ENCODE data around the gene SUCO. TPM values are rescaled to one million over a fixed set of nuclear protein-coding genes. Genes with fewer than 3 reads are reported as not detected.
"Not testable (repeated sequence)": the region's sequence is repeated elsewhere in the genome, so short reads cannot be mapped to it uniquely, and the experiment has no call there.

SUCO gene
- total RNA-seq, 1 experiment from 2014 or later: 15.0 TPM

GRCh38 chr1:172616636-172617035 is 83.7 kb downstream of the SUCO start:
- DNase-seq (ENCODE audit: low read depth, low spot score): no peak
- in situ Hi-C loops (cut with HindIII; ENCODE audit: low pct_unique_long_range_greater_than_20kb, low sequenced_read_pairs): no loop called here

- DNase-seq (ENCODE audit: low read depth, low spot score); in situ Hi-C loops (cut with HindIII; ENCODE audit: low pct_unique_long_range_greater_than_20kb, low sequenced_read_pairs): not testable (repeated sequence)
These were observed 87.7 kb downstream of the SUCO start for GRCh38 chr1:172620603-172621002.

DNA sequence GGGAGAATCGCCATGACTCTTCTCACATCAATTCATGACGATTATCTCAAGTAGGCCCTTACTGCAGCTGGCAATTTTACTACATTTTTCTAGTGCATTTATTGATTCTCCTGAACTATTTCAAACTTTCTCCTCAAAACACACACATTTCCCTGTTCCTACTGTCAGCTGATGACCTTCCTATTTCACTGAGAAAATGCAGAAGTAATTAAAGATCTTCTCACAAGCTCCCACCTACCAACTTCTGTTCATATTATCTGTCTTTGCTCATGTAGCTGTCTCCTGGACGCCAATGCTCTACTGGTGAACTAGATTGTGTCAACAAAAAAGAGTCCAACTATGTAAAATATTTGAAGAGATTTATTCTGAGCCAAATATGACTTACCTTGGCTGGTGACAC is 89.6 kb downstream of the SUCO start:
- in situ Hi-C loops (cut with HindIII; ENCODE audit: low pct_unique_long_range_greater_than_20kb, low sequenced_read_pairs): no loop called here
- DNase-seq (ENCODE audit: low read depth, low spot score): no peak

- DNase-seq (ENCODE audit: low read depth, low spot score): no peak
- in situ Hi-C loops (cut with HindIII; ENCODE audit: low pct_unique_long_range_greater_than_20kb, low sequenced_read_pairs): no loop called here
These were observed 90.8 kb downstream of the SUCO start for GRCh38 chr1:172623748-172624147.

DNA sequence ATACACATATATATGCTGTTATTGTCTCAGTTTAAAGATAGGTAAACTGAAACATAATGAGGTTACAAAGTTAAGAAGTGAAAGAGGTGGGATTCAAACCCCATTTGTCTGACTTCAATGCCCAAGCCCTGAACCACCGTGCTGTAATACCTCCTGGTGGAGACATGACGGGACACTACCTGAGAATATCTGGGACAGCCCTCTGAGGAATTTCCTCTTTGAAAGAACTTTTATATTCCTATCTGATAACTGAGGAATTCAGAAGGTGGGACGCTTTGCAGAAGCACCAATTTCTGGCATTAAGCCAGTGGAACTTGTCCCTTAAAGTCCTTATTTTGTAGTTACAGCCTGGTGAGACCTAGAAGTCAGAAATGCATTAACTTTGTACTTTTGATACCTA is 93.9 kb downstream of the SUCO start:
- DNase-seq (ENCODE audit: low read depth, low spot score): no peak
- in situ Hi-C loops (cut with HindIII; ENCODE audit: low pct_unique_long_range_greater_than_20kb, low sequenced_read_pairs): no loop called here

DNA sequence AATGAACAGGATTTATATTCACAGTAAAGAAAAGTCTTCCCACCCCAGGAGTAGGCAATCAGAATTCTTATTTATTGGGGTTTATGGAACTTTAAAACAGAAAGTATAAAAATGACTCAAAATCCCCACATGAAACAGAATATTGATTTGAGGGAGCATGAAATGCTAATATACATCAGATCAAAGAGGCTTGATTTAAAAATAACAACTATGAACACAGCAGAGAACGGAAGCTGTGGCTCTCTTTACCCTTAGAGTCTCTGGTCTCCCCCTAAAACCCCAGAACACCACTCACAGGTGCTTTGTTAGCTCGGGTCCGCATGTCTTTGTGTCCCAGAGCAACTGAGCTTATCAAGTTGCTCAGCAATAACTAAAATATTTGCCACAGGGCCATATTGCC is 94.8 kb downstream of the SUCO start:
- no peak for DNase-seq (ENCODE audit: low read depth, low spot score)
- in situ Hi-C loops (cut with HindIII; ENCODE audit: low pct_unique_long_range_greater_than_20kb, low sequenced_read_pairs): no loop called here

GRCh38 chr1:172628401-172628800 is 95.5 kb downstream of the SUCO start:
- in situ Hi-C loops (cut with HindIII; ENCODE audit: low pct_unique_long_range_greater_than_20kb, low sequenced_read_pairs): no loop called here
- DNase-seq (ENCODE audit: low read depth, low spot score): no peak

DNA sequence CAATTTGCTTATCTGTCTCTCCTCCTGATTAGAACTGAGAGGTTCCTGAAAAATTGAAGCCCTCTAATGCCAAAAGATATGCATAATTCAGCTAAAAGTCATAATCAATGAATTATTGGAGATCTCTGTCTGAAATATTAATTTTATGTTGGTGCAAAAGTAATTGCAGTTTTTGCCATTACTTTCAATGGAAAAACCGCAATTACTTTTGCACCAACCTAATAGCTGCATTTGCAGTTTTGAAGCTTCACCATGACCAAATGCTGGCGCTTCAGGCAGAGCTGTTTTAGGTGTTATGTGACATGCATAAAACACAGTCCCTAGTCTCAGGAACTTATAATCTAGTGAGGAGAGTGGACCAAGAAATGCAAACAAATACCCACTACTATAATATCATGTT is 96.2 kb downstream of the SUCO start:
- in situ Hi-C loops (cut with HindIII; ENCODE audit: low pct_unique_long_range_greater_than_20kb, low sequenced_read_pairs): no loop called here

GRCh38 chr1:172629638-172630037 is 96.7 kb downstream of the SUCO start:
- in situ Hi-C loops (cut with HindIII; ENCODE audit: low pct_unique_long_range_greater_than_20kb, low sequenced_read_pairs): no loop called here
- no peak for DNase-seq (ENCODE audit: low read depth, low spot score)

More for the DNA sequence above, 96.2 kb downstream of the SUCO start:
- no peak for DNase-seq (ENCODE audit: low read depth, low spot score)

GRCh38 chr1:172630056-172630818 is 97.3 kb downstream of the SUCO start:
- in situ Hi-C loops (cut with HindIII; ENCODE audit: low pct_unique_long_range_greater_than_20kb, low sequenced_read_pairs): no loop called here

DNA sequence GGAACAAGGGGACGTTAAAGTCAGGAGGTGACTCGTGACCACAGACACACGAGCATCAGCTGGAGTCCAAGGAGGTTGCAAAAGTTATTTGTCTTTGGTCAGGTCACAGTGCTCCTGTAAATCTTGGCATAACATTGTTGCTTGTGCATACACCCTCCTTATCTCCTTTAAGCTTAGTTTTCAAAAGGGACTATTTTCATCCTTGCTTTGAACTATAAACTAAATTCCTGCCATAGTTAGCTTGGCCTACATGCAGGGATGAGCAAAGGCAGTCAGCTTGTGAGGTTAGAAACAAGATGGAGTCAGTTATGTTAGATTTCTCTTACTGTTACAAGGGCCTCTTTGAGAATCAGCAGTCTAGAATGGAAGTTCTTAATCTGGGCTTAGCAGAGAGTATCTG is 97.9 kb downstream of the SUCO start:
- in situ Hi-C loops (cut with HindIII; ENCODE audit: low pct_unique_long_range_greater_than_20kb, low sequenced_read_pairs): no loop called here
- DNase-seq (ENCODE audit: low read depth, low spot score): no peak

More at GRCh38 chr1:172630056-172630818, 97.3 kb downstream of the SUCO start:
- DNase-seq (ENCODE audit: low read depth, low spot score): no peak

DNA sequence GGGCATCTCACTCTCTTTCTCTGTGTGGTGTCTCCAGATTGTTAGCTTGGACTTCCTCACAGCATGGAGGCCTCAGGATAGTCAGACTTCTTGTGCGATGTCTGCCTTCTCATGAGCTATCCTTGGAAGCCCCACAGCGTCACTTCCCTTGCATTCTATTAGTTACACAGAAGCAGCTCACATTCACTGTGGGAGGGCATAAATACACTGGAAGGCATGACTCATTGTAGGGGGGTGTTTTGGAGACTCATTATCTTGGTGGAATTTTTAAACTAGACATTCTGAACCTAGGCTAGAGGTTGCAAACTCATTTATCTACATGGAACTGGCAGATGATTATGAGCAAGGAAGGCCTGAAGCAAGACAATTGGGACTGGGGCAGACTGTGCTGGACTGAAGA is 104.6 kb downstream of the SUCO start:
- DNase-seq (ENCODE audit: low read depth, low spot score): no peak

DNA sequence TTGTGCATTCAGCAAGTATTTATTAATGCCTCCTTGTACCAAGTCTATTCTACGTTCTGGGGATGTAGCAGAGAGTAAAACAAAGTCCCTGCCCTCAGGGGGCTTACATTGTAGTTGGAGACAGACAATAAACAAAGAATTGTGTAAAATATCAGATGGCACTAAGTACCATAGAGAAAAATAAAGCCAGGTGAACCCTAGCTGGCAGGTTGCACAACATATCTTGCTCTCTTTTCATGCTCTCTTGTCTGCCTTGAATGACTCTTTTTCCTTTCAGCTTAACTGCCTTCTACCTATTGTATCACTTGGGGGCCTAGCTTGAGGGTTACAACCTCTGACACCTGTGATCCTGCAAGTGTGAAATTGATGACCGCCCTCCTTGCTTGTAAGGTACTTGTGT is 105.3 kb downstream of the SUCO start:
- DNase-seq (ENCODE audit: low read depth, low spot score): no peak
- in situ Hi-C loops (cut with HindIII; ENCODE audit: low pct_unique_long_range_greater_than_20kb, low sequenced_read_pairs): no loop called here

More for the DNA sequence above, 104.6 kb downstream of the SUCO start:
- in situ Hi-C loops (cut with HindIII; ENCODE audit: low pct_unique_long_range_greater_than_20kb, low sequenced_read_pairs): no loop called here

- in situ Hi-C loops (cut with HindIII; ENCODE audit: low pct_unique_long_range_greater_than_20kb, low sequenced_read_pairs): no loop called here
- no peak for DNase-seq (ENCODE audit: low read depth, low spot score)
These were observed 106.2 kb downstream of the SUCO start for GRCh38 chr1:172638885-172639831.

- DNase-seq (ENCODE audit: low read depth, low spot score): no peak
- in situ Hi-C loops (cut with HindIII; ENCODE audit: low pct_unique_long_range_greater_than_20kb, low sequenced_read_pairs): no loop called here
These were observed 107.2 kb downstream of the SUCO start for GRCh38 chr1:172640111-172640510.

- DNase-seq (ENCODE audit: low read depth, low spot score): no peak
These were observed 108.5 kb downstream of the SUCO start for GRCh38 chr1:172641492-172641891.

GRCh38 chr1:172642970-172643369 is 110.0 kb downstream of the SUCO start:
- in situ Hi-C loops (cut with HindIII; ENCODE audit: low pct_unique_long_range_greater_than_20kb, low sequenced_read_pairs): no loop called here
- DNase-seq (ENCODE audit: low read depth, low spot score): no peak

More at GRCh38 chr1:172641492-172641891, 108.5 kb downstream of the SUCO start:
- in situ Hi-C loops (cut with HindIII; ENCODE audit: low pct_unique_long_range_greater_than_20kb, low sequenced_read_pairs): no loop called here

DNA sequence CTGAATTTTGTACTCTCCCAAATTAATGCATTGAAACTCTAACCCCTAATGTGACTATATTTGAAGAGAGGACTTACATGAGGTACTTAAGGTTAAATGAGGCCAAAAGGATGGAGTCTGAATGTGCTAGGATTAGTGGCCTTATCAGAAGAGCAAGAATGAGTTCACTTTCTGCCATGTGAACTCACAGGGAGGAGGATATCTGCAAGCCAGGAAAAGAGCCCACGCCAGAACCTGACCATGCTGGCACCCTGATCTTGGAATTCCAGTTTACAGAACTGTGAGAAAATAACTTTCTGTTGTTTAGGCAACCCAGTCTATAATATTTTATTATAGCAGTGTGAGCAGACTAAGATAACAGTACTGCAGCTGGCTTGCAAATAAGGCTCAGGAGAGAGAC is 113.7 kb downstream of the SUCO start:
- DNase-seq (ENCODE audit: low read depth, low spot score): no peak
- in situ Hi-C loops (cut with HindIII; ENCODE audit: low pct_unique_long_range_greater_than_20kb, low sequenced_read_pairs): no loop called here

Data from SK-MEL-5 (cell line).